ENCODE measurements around the gene SLC24A3.

The SLC24A3 gene

DNA sequence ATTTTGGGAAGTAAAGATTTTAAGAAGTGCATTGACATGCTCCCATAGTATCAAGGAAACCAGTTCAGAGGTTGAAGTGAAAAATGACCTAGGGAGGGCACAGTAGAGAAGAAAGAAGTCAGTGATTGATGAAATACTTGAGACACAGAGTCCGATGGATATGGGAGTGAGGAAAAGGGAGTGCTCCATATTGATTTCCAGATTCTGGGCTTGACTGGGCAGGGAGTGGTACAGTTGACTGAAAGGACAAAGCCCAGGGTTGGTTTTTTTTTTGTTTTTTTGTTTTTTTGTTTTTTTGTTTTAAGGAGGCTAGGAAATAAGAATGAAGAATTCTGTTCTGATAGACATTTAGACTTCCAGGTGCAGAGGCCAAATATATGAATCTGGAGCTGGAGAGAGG is 458.9 kb downstream of the SLC24A3 start:
- TF ChIP-seq, protein P1, sequence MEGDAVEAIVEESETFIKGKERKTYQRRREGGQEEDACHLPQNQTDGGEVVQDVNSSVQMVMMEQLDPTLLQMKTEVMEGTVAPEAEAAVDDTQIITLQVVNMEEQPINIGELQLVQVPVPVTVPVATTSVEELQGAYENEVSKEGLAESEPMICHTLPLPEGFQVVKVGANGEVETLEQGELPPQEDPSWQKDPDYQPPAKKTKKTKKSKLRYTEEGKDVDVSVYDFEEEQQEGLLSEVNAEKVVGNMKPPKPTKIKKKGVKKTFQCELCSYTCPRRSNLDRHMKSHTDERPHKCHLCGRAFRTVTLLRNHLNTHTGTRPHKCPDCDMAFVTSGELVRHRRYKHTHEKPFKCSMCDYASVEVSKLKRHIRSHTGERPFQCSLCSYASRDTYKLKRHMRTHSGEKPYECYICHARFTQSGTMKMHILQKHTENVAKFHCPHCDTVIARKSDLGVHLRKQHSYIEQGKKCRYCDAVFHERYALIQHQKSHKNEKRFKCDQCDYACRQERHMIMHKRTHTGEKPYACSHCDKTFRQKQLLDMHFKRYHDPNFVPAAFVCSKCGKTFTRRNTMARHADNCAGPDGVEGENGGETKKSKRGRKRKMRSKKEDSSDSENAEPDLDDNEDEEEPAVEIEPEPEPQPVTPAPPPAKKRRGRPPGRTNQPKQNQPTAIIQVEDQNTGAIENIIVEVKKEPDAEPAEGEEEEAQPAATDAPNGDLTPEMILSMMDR (IDR thresholded peaks at IDR 0.05; ENCODE audit: low read depth, low read length, poor library complexity, severe bottlenecking) = no peak
- TF ChIP-seq EZH2phosphoT487 (IDR thresholded peaks at IDR 0.05; ENCODE audit: borderline replicate concordance, low read length) = no peak
- peaks cover 5% of the 10 kb centered on the region for H3K4me1 ChIP-seq (ENCODE audit: control insufficient read depth, low read length)
- H4K20me1 ChIP-seq (ENCODE audit: control insufficient read depth, insufficient read depth, low read depth, low read length) = no peaks in the 10 kb centered on the region
- H3K4me2 ChIP-seq (ENCODE audit: low read length) = no peak overlapping the region
- H3K27me3 ChIP-seq (ENCODE audit: control insufficient read depth, low read length) = no peaks in the 10 kb centered on the region
- H3K79me2 ChIP-seq (ENCODE audit: control insufficient read depth, low read length) = no peaks in the 10 kb centered on the region
- no peaks in the 10 kb centered on the region for H3K9me3 ChIP-seq (ENCODE audit: control insufficient read depth, insufficient read depth, low read length)
- H3F3A ChIP-seq (ENCODE audit: control insufficient read depth, insufficient read depth) = no peaks in the 10 kb centered on the region
- H3K36me3 ChIP-seq (ENCODE audit: control insufficient read depth, low read length) = no peaks in the 10 kb centered on the region
- no peak overlapping the region for H3K27ac ChIP-seq (ENCODE audit: low read depth, low read length)
- no peak overlapping the region for H3K4me3 ChIP-seq (ENCODE audit: low read length)
- H3K9me2 ChIP-seq (replicated peaks; ENCODE audit: control insufficient read depth, low read length) = no peaks in the 10 kb centered on the region

DNA sequence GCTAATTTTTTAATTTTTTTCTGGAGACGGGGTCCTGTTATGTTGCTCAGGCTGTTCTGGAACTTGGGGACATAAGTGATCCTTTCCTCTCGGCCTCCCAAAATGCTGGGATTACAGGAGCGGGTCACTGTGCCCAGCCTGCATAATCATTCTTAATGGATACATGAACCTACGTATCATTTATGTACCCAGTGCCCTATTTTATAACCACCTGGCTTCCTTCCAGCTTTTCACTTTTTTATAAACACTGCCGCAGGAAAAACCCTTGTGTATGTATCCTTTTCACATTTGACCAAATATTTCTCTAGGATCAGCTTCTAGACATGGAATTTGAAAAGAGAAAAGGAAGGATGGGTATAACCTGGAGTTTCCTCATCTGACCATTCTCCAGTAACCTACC is 460.1 kb downstream of the SLC24A3 start:
- H4K20me1 ChIP-seq (ENCODE audit: control insufficient read depth, insufficient read depth, low read depth, low read length) = no peaks in the 10 kb centered on the region
- no peak overlapping the region for H3K4me3 ChIP-seq (ENCODE audit: low read length)
- TF ChIP-seq EZH2phosphoT487 (IDR thresholded peaks at IDR 0.05; ENCODE audit: borderline replicate concordance, low read length) = no peak
- TF ChIP-seq, protein P1 (IDR thresholded peaks at IDR 0.05; ENCODE audit: low read depth, low read length, poor library complexity, severe bottlenecking) = no peak
- H3K27me3 ChIP-seq (ENCODE audit: control insufficient read depth, low read length) = no peaks in the 10 kb centered on the region
- no peak overlapping the region for H3K27ac ChIP-seq (ENCODE audit: low read depth, low read length)
- no peaks in the 10 kb centered on the region for H3K9me2 ChIP-seq (replicated peaks; ENCODE audit: control insufficient read depth, low read length)
- no peak overlapping the region for H3K4me2 ChIP-seq (ENCODE audit: low read length)
- no peaks in the 10 kb centered on the region for H3K79me2 ChIP-seq (ENCODE audit: control insufficient read depth, low read length)
- no peaks in the 10 kb centered on the region for H3K9me3 ChIP-seq (ENCODE audit: control insufficient read depth, insufficient read depth, low read length)
- no peaks in the 10 kb centered on the region for H3F3A ChIP-seq (ENCODE audit: control insufficient read depth, insufficient read depth)
- H3K4me1 ChIP-seq (ENCODE audit: control insufficient read depth, low read length) = peaks cover 5% of the 10 kb centered on the region
- no peaks in the 10 kb centered on the region for H3K36me3 ChIP-seq (ENCODE audit: control insufficient read depth, low read length)

DNA sequence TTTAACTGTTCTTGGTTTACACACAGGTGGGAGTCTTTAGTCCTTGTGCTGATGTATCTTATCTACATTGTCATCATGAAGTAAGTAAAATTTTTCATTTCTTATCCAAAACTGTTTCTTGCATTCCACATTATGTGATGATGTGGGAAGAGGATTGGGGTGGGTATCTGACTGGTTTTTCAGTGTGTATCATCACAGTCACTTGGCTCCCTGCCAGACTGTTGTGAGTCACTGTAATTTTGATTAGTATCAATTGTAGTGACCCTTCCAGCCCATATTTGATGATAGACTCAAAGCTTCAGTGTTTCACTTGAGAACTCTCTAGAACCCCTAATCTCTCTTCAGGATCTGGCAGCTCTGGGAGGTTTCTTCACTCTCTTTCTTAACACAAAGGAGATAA is 461.1 kb downstream of the SLC24A3 start:
- no peak for TF ChIP-seq EZH2phosphoT487 (IDR thresholded peaks at IDR 0.05; ENCODE audit: borderline replicate concordance, low read length)
- TF ChIP-seq, protein P1 (IDR thresholded peaks at IDR 0.05; ENCODE audit: low read depth, low read length, poor library complexity, severe bottlenecking) = no peak

DNA sequence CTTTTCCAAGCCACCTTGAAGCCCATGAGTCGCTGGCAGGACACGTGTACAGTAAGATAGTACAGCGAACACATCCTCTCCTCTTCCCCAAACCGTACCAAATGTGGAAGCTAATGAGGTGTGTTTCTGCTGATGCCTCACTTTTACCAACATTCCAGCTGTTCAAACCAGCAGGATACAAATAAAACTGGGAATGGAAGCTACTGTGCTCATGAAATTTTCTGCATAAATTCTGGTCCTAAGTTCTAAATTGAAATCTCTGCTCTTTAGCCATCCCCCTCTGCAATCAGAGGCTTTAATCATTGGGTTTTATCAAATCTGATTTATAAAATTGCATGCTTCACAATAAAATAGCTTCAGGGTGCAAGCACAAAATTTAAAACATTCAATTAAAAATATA is 463.8 kb downstream of the SLC24A3 start:
- Histone ChIP-seq H3K79me2 (ENCODE audit: control insufficient read depth, low read length) (no peaks in the 10 kb centered on the region), H3K27me3 (ENCODE audit: control insufficient read depth, low read length) (no peaks in the 10 kb centered on the region), H3K4me2 (ENCODE audit: low read length) (no peak overlapping the region), H3K4me3 (ENCODE audit: low read length) (no peak overlapping the region), H3K27ac (ENCODE audit: low read depth, low read length) (no peak overlapping the region), H3F3A (ENCODE audit: control insufficient read depth, insufficient read depth) (no peaks in the 10 kb centered on the region), H3K9me2 (replicated peaks; ENCODE audit: control insufficient read depth, low read length) (no peaks in the 10 kb centered on the region), H3K36me3 (ENCODE audit: control insufficient read depth, low read length) (no peaks in the 10 kb centered on the region), H3K4me1 (ENCODE audit: control insufficient read depth, low read length) (no peaks in the 10 kb centered on the region), H3K9me3 (ENCODE audit: control insufficient read depth, insufficient read depth, low read length) (no peaks in the 10 kb centered on the region), H4K20me1 (ENCODE audit: control insufficient read depth, insufficient read depth, low read depth, low read length) (no peaks in the 10 kb centered on the region)
- TF ChIP-seq, protein P1 (IDR thresholded peaks at IDR 0.05; ENCODE audit: low read depth, low read length, poor library complexity, severe bottlenecking) = no peak
- no peak for TF ChIP-seq EZH2phosphoT487 (IDR thresholded peaks at IDR 0.05; ENCODE audit: borderline replicate concordance, low read length)

More for the DNA sequence above, 461.1 kb downstream of the SLC24A3 start:
- Histone ChIP-seq H3K27me3 (ENCODE audit: control insufficient read depth, low read length) (no peaks in the 10 kb centered on the region), H3K9me3 (ENCODE audit: control insufficient read depth, insufficient read depth, low read length) (no peaks in the 10 kb centered on the region), H4K20me1 (ENCODE audit: control insufficient read depth, insufficient read depth, low read depth, low read length) (no peaks in the 10 kb centered on the region), H3F3A (ENCODE audit: control insufficient read depth, insufficient read depth) (no peaks in the 10 kb centered on the region), H3K4me3 (ENCODE audit: low read length) (no peak overlapping the region), H3K79me2 (ENCODE audit: control insufficient read depth, low read length) (no peaks in the 10 kb centered on the region), H3K4me1 (ENCODE audit: control insufficient read depth, low read length) (peaks cover under 1% of the 10 kb centered on the region), H3K36me3 (ENCODE audit: control insufficient read depth, low read length) (no peaks in the 10 kb centered on the region), H3K27ac (ENCODE audit: low read depth, low read length) (no peak overlapping the region), H3K4me2 (ENCODE audit: low read length) (no peak overlapping the region), H3K9me2 (replicated peaks; ENCODE audit: control insufficient read depth, low read length) (no peaks in the 10 kb centered on the region)

Data from DOHH2 (cell line).